ENCODE results near the gene PKLR.

PKLR gene

GRCh38 chr1:155241841-155242264, 59.4 kb downstream of the PKLR start:
- no peak for TF ChIP-seq CTCF (IDR thresholded peaks at IDR 0.05)
- no peak for DNase-seq (ENCODE audit: low spot score)
- peak overlapping the region in 1 of 2 donors; percentile 50 for H3K27ac ChIP-seq
- no peak overlapping the region for H3K4me3 ChIP-seq

- peak; percentile 79 for DNase-seq (ENCODE audit: low spot score)
- H3K4me3 ChIP-seq = peak overlapping the region; percentile 55
- H3K27ac ChIP-seq = peak overlapping the region in 1 of 2 donors; percentile 50
- no peak for TF ChIP-seq CTCF (IDR thresholded peaks at IDR 0.05)
Observed at GRCh38 chr1:155241069-155241679, 60.1 kb downstream of the PKLR start.
